IPS-18c (cell line): Measurements from ENCODE around the gene ANAPC2.

Source experiments
- H3K4me3 ChIP-seq: 2 replicates; pipeline ENCODE4 v1.7.0; 2013; ENCODE audit warnings: low read depth, mild to moderate bottlenecking, low read length, moderate library complexity; ENCODE audit not compliant: insufficient read depth
- H3K9me3 ChIP-seq: one replicate; pipeline ENCODE4 v1.6.1; 2013; ENCODE audit warnings: mild to moderate bottlenecking, low read length, moderate library complexity; ENCODE audit not compliant: control insufficient read depth, insufficient read depth

The ANAPC2 gene

GRCh38 chr9:137189297-137190295, 1.2 kb upstream of the ANAPC2 start:
- peak overlapping the region; percentile 96 for H3K4me3 ChIP-seq

GRCh38 chr9:137188086-137188489, 272 bp downstream of the ANAPC2 start:
- peaks cover 2% of the 10 kb centered on the region for H3K9me3 ChIP-seq
- peak overlapping the region; percentile 96 for H3K4me3 ChIP-seq

More at GRCh38 chr9:137189297-137190295, 1.2 kb upstream of the ANAPC2 start:
- peaks cover 2% of the 10 kb centered on the region for H3K9me3 ChIP-seq

- H3K4me3 ChIP-seq, result peak overlapping the region; percentile 96
- peaks cover 2% of the 10 kb centered on the region for H3K9me3 ChIP-seq
Observed at GRCh38 chr9:137187386-137187785, 974 bp downstream of the ANAPC2 start.

GRCh38 chr9:137186385-137186784, 2.0 kb downstream of the ANAPC2 start:
- Histone ChIP-seq H3K9me3 (peaks cover 2% of the 10 kb centered on the region), H3K4me3 (no peak overlapping the region)

- no peak overlapping the region for H3K4me3 ChIP-seq
- H3K9me3 ChIP-seq, result peaks cover 2% of the 10 kb centered on the region
Observed at GRCh38 chr9:137185921-137186320, 2.4 kb downstream of the ANAPC2 start.

GRCh38 chr9:137184881-137185660, 3.3 kb downstream of the ANAPC2 start:
- H3K9me3 ChIP-seq, result peaks cover 2% of the 10 kb centered on the region
- no peak overlapping the region for H3K4me3 ChIP-seq

- no peak overlapping the region for H3K4me3 ChIP-seq
- no peaks in the 10 kb centered on the region for H3K9me3 ChIP-seq
Observed at GRCh38 chr9:137183980-137184595, 4.3 kb downstream of the ANAPC2 start.

- Histone ChIP-seq H3K9me3 (no peaks in the 10 kb centered on the region), H3K4me3 (no peak overlapping the region)
Observed at GRCh38 chr9:137182836-137183235, 5.5 kb downstream of the ANAPC2 start.

- Histone ChIP-seq H3K4me3 (no peak overlapping the region), H3K9me3 (no peaks in the 10 kb centered on the region)
Observed at GRCh38 chr9:137181680-137182079, 6.7 kb downstream of the ANAPC2 start.

GRCh38 chr9:137180491-137180890, 7.9 kb downstream of the ANAPC2 start:
- H3K9me3 ChIP-seq, result no peaks in the 10 kb centered on the region
- no peak overlapping the region for H3K4me3 ChIP-seq

GRCh38 chr9:137179761-137180160, 8.6 kb downstream of the ANAPC2 start:
- Histone ChIP-seq H3K4me3 (no peak overlapping the region), H3K9me3 (no peaks in the 10 kb centered on the region)

GRCh38 chr9:137178939-137179630, 9.3 kb downstream of the ANAPC2 start:
- Histone ChIP-seq H3K9me3 (no peaks in the 10 kb centered on the region), H3K4me3 (no peak overlapping the region)

GRCh38 chr9:137178201-137178938, 10.0 kb downstream of the ANAPC2 start:
- no peaks in the 10 kb centered on the region for H3K9me3 ChIP-seq
- H3K4me3 ChIP-seq, result no peak overlapping the region

GRCh38 chr9:137176302-137177182, 11.8 kb downstream of the ANAPC2 start:
- no peak overlapping the region for H3K4me3 ChIP-seq

GRCh38 chr9:137175345-137175961, 12.9 kb downstream of the ANAPC2 start:
- H3K9me3 ChIP-seq, result no peaks in the 10 kb centered on the region
- H3K4me3 ChIP-seq, result no peak overlapping the region; the same call in 1 of the 2 replicates

More at GRCh38 chr9:137176302-137177182, 11.8 kb downstream of the ANAPC2 start:
- no peaks in the 10 kb centered on the region for H3K9me3 ChIP-seq
